KOPT-K1 (cell line): ENCODE measurements around the gene P4HB.
"Not testable (repeated sequence)": the region's sequence is repeated elsewhere in the genome, so short reads cannot be mapped to it uniquely, and the experiment has no call there.

Experiments used
- H3K27ac ChIP-seq: fragments of 200-600 bp; sonication (generic); 2 replicates; pipeline ENCODE4 v1.5.1; 2016; ENCODE audit warnings: antibody characterized with exemption, mild to moderate bottlenecking, low read depth, low read length; ENCODE audit not compliant: poor library complexity, severe bottlenecking
- H3K36me3 ChIP-seq: fragments of 200-600 bp; sonication (generic); 2 replicates; pipeline ENCODE4 v1.5.1; 2017; ENCODE audit warnings: antibody characterized with exemption, mild to moderate bottlenecking, low read length, moderate library complexity; ENCODE audit not compliant: insufficient read depth
- H3K9me3 ChIP-seq: fragments of 200-600 bp; sonication (generic); 2 replicates; pipeline ENCODE4 v1.5.1; 2017; ENCODE audit warnings: antibody characterized with exemption, low read length, mild to moderate bottlenecking; ENCODE audit not compliant: insufficient read depth, poor library complexity, severe bottlenecking

P4HB gene

GRCh38 chr17:81845881-81846742, 14.2 kb downstream of the P4HB start:
- Histone ChIP-seq H3K27ac (no peak overlapping the region), H3K36me3 (peaks cover 91% of the 10 kb centered on the region), H3K9me3 (no peaks in the 10 kb centered on the region)

GRCh38 chr17:81845361-81845760, 15.0 kb downstream of the P4HB start:
- Histone ChIP-seq H3K36me3 (peaks cover 83% of the 10 kb centered on the region), H3K27ac (no peak overlapping the region), H3K9me3 (no peaks in the 10 kb centered on the region)

GRCh38 chr17:81844887-81845286, 15.4 kb downstream of the P4HB start:
- Histone ChIP-seq H3K27ac (no peak overlapping the region), H3K9me3 (no peaks in the 10 kb centered on the region), H3K36me3 (peaks cover 79% of the 10 kb centered on the region)

- Histone ChIP-seq H3K27ac (no peak overlapping the region), H3K9me3 (no peaks in the 10 kb centered on the region), H3K36me3 (peaks cover 74% of the 10 kb centered on the region)
Measured at GRCh38 chr17:81844327-81844851, 15.9 kb downstream of the P4HB start.

GRCh38 chr17:81843713-81844326, 16.5 kb downstream of the P4HB start:
- no peaks in the 10 kb centered on the region for H3K9me3 ChIP-seq
- H3K36me3 ChIP-seq: peaks cover 68% of the 10 kb centered on the region

GRCh38 chr17:81842725-81843504, 17.4 kb downstream of the P4HB start:
- H3K36me3 ChIP-seq: peaks cover 59% of the 10 kb centered on the region

More at GRCh38 chr17:81843713-81844326, 16.5 kb downstream of the P4HB start:
- H3K27ac ChIP-seq: no peak overlapping the region

GRCh38 chr17:81842378-81842724, 18.0 kb downstream of the P4HB start:
- peaks cover 53% of the 10 kb centered on the region for H3K36me3 ChIP-seq
- H3K9me3 ChIP-seq: no peaks in the 10 kb centered on the region
- H3K27ac ChIP-seq: no peak overlapping the region

More at GRCh38 chr17:81842725-81843504, 17.4 kb downstream of the P4HB start:
- Histone ChIP-seq H3K27ac (no peak overlapping the region), H3K9me3 (no peaks in the 10 kb centered on the region)

GRCh38 chr17:81841866-81842265, 18.5 kb downstream of the P4HB start:
- no peaks in the 10 kb centered on the region for H3K9me3 ChIP-seq
- no peak overlapping the region for H3K27ac ChIP-seq
- H3K36me3 ChIP-seq: peaks cover 48% of the 10 kb centered on the region

GRCh38 chr17:81840826-81841778, 19.2 kb downstream of the P4HB start:
- Histone ChIP-seq H3K27ac (no peak overlapping the region), H3K36me3 (peaks cover 41% of the 10 kb centered on the region), H3K9me3 (no peaks in the 10 kb centered on the region)

GRCh38 chr17:81840059-81840458, 20.3 kb downstream of the P4HB start:
- H3K27ac ChIP-seq, H3K9me3 ChIP-seq: not testable (repeated sequence)
- peaks cover 30% of the 10 kb centered on the region for H3K36me3 ChIP-seq

GRCh38 chr17:81839301-81839700, 21.0 kb downstream of the P4HB start:
- Histone ChIP-seq H3K9me3 (no peaks in the 10 kb centered on the region), H3K36me3 (peaks cover 23% of the 10 kb centered on the region), H3K27ac (no peak overlapping the region)

- no peaks in the 10 kb centered on the region for H3K9me3 ChIP-seq
- H3K36me3 ChIP-seq: peaks cover 18% of the 10 kb centered on the region
- H3K27ac ChIP-seq: no peak overlapping the region
Measured at GRCh38 chr17:81838753-81839255, 21.5 kb downstream of the P4HB start.

GRCh38 chr17:81837641-81838040, 22.7 kb downstream of the P4HB start:
- peaks cover 6% of the 10 kb centered on the region for H3K36me3 ChIP-seq
- H3K27ac ChIP-seq: no peak overlapping the region
- H3K9me3 ChIP-seq: no peaks in the 10 kb centered on the region

GRCh38 chr17:81834831-81835267, 25.5 kb downstream of the P4HB start, which contains the start of gene PPP1R27:
Gene PPP1R27, minus strand, starts transcription at chr17:81835050. Its CDS starts 97 bp downstream, at chr17:81834953.
- no peaks in the 10 kb centered on the region for H3K36me3 ChIP-seq
- no peaks in the 10 kb centered on the region for H3K9me3 ChIP-seq
- peak within 1 kb of the TSS; percentile 97 for H3K27ac ChIP-seq
